GM12865 (cell line): ENCODE data around the gene PRRT3.

Source experiments
- DNase-seq: peaks from one replicate; pipeline ENCODE4 v3.0.0; 2010; ENCODE audit warnings: low read depth
- H3K4me3 ChIP-seq: 2 replicates; pipeline ENCODE4 v1.5.1; 2011; ENCODE audit warnings: mild to moderate bottlenecking, low read depth, low read length, control low read depth
- TF ChIP-seq, protein P1 (sequence below): IDR thresholded peaks from 2 replicates; pipeline ENCODE4 v1.5.1; 2011; ENCODE audit warnings: low read length, control low read depth, low read depth, inconsistent platforms; ENCODE audit not compliant: insufficient read depth; ENCODE audit errors: missing control alignments

The PRRT3 gene

DNA sequence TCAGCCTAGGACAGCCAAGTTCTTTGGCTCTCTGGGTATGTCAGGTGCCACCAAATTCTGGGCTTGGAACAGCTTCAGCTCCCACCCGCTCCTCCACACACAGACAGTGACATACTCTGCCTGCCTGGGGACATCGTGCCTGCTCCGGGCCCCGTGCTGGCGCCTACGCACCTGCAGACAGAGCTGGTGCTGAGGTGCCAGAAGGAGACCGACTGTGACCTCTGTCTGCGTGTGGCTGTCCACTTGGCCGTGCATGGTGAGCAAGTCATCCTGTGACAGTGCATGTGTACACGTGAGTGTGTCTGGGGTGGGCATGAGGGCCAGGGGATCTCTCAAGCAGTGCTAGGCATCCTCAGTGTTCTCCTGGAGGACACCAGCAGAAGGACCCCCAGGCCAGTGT lies 34.4 kb downstream of the PRRT3 start:
- no peak overlapping the region for H3K4me3 ChIP-seq
- TF ChIP-seq, protein P1, sequence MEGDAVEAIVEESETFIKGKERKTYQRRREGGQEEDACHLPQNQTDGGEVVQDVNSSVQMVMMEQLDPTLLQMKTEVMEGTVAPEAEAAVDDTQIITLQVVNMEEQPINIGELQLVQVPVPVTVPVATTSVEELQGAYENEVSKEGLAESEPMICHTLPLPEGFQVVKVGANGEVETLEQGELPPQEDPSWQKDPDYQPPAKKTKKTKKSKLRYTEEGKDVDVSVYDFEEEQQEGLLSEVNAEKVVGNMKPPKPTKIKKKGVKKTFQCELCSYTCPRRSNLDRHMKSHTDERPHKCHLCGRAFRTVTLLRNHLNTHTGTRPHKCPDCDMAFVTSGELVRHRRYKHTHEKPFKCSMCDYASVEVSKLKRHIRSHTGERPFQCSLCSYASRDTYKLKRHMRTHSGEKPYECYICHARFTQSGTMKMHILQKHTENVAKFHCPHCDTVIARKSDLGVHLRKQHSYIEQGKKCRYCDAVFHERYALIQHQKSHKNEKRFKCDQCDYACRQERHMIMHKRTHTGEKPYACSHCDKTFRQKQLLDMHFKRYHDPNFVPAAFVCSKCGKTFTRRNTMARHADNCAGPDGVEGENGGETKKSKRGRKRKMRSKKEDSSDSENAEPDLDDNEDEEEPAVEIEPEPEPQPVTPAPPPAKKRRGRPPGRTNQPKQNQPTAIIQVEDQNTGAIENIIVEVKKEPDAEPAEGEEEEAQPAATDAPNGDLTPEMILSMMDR, result no peak
- no peak for DNase-seq

DNA sequence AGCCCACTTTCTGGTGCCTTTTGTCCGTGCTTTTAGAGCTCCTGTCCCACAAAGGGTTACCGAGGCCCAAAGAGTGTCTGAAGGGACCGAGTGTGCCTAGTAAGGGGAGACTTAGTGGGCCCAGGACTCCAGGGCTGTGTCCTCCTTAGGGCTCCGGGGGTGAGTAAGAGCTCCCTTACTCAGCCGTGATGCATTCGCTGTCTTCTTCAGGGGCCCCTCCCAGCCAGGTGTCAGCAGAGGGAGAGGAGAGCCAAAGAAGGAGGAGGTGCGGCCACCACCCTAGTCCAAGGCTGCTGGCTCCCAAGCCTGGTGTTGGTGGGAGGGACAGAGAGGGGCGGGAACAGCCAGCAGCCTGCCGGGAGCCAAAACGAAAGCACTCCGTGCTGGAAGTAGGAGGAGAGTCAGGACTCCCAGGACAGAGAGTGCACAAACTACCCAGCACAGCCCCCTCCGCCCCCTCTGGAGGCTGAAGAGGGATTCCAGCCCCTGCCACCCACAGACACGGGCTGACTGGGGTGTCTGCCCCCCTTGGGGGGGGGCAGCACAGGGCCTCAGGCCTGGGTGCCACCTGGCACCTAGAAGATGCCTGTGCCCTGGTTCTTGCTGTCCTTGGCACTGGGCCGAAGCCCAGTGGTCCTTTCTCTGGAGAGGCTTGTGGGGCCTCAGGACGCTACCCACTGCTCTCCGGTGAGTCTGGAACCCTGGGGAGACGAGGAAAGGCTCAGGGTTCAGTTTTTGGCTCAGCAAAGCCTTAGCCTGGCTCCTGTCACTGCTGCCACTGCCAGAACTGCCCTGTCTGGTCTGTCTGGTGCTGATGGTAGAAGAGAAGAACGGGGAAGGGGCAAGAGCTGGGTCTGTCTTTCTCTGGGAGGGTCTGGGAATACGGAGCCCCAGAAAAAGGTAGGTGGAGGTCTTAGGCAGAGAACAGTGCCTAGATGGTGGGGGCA lies 35.2 kb downstream of the PRRT3 start, which contains the start of gene IL17RC:
Gene IL17RC, plus strand, starts transcription at position 365 of the 947 bp plus-strand sequence. Its CDS starts 218 bp downstream, at position 583.
- TF ChIP-seq, protein P1, result no peak
- no peak for DNase-seq

DNA sequence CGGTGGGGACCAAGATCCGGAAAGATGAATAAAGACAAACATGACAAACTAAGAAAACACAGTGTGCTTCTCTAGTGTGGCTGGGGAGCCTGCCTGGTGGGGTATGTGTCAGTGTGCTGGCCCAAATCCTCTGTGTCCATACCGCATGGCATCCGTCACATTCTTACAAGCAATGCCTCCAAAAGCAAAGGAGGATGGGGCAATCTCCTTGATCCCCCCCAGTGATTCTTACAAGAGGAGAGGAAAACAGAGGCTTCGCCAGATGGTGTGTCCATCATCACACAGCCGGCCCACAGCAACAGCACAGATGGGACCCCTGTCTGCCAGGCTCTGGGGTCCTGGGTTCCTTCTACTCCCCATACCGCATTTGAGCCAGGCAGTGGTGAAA lies 35.9 kb downstream of the PRRT3 start:
- TF ChIP-seq, protein P1, result no peak
- no peak overlapping the region for H3K4me3 ChIP-seq

More for the DNA sequence above, 35.2 kb downstream of the PRRT3 start, which contains the start of gene IL17RC:
- peak within 1 kb of the TSS; percentile 39 for H3K4me3 ChIP-seq

DNA sequence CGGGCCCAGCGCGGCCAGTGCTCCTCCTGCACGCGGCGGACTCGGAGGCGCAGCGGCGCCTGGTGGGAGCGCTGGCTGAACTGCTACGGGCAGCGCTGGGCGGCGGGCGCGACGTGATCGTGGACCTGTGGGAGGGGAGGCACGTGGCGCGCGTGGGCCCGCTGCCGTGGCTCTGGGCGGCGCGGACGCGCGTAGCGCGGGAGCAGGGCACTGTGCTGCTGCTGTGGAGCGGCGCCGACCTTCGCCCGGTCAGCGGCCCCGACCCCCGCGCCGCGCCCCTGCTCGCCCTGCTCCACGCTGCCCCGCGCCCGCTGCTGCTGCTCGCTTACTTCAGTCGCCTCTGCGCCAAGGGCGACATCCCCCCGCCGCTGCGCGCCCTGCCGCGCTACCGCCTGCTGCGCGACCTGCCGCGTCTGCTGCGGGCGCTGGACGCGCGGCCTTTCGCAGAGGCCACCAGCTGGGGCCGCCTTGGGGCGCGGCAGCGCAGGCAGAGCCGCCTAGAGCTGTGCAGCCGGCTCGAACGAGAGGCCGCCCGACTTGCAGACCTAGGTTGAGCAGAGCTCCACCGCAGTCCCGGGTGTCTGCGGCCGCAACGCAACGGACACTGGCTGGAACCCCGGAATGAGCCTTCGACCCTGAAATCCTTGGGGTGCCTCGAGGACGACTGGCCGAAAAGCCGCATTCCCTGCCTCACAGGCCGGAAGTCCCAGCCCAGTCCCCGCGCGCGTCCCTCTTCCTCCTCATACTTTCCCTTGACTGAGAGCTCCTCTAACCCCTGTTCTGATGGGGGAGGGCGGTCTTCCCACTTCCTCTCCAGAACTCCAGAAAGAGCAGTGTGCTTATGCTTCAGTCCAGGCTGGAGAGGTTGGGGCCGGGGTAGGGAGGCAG lies 36.7 kb downstream of the PRRT3 start:
- peak overlapping the region; percentile 39 for H3K4me3 ChIP-seq
- peak; percentile 46 for DNase-seq
- TF ChIP-seq, protein P1, result no peak

More for the DNA sequence above, 35.9 kb downstream of the PRRT3 start:
- no peak for DNase-seq

DNA sequence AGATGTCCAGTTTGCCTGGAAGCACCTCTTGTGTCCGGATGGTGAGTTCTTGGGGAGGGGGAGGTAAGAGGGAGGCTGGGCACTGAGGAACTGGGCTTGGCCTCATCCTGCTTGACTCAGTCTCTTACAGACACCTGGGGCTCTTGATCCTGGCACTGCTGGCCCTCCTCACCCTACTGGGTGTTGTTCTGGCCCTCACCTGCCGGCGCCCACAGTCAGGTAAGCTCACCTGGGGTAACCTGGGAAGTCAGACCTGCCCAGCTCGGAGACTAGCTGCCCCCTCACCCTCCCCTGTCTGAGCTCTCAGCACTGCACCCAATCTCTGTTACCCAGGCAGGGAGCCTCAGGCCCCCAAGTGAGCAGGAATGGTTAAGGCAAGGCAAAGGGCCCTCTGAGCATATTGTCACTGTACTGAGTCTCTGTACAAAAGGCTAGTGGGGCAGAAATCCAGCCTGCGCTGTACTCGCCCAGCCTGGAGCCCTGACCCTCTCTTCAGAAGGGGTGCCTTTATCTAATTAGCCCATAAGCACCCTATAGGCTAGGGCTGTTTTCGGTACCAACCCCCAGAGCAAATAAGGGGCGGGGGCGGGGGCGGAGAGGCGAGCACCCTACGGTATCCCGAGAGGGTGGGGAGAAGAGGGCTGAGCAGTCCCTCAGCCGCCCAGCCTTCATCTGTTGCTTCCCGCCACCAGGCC lies 37.5 kb downstream of the PRRT3 start:
- DNase-seq, result peak; percentile 38
- H3K4me3 ChIP-seq, result peak overlapping the region; percentile 39
- TF ChIP-seq, protein P1, result no peak

DNA sequence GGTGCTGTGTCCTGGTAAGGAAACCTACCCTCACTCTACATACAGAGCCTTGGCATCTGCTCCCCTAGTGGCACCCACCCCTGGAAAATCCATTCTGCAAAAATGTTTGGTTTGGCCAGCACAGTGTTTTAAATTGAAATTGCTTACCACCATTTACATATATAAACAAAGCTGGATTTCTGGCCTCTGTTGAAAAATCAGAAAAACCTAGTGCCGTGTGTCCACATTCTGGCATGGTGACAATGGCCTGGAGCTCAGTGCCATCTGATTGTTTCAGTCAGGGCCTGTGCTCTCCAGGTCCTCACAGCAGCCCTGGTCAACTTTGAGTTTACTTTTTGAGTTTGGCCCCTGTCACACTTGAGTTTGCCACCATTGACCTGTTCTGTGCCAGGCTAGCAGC lies 38.2 kb downstream of the PRRT3 start:
- no peak for DNase-seq
- H3K4me3 ChIP-seq, result no peak overlapping the region
- TF ChIP-seq, protein P1, result no peak
